Measurements from ENCODE around the gene FRS3.
A peak's percentile ranks its signal among the peaks of the same experiment; 100 is the strongest.
"Not testable (repeated sequence)": the region's sequence is repeated elsewhere in the genome, so short reads cannot be mapped to it uniquely, and the experiment has no call there.

Gene FRS3, protein sequence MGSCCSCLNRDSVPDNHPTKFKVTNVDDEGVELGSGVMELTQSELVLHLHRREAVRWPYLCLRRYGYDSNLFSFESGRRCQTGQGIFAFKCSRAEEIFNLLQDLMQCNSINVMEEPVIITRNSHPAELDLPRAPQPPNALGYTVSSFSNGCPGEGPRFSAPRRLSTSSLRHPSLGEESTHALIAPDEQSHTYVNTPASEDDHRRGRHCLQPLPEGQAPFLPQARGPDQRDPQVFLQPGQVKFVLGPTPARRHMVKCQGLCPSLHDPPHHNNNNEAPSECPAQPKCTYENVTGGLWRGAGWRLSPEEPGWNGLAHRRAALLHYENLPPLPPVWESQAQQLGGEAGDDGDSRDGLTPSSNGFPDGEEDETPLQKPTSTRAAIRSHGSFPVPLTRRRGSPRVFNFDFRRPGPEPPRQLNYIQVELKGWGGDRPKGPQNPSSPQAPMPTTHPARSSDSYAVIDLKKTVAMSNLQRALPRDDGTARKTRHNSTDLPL

DNA sequence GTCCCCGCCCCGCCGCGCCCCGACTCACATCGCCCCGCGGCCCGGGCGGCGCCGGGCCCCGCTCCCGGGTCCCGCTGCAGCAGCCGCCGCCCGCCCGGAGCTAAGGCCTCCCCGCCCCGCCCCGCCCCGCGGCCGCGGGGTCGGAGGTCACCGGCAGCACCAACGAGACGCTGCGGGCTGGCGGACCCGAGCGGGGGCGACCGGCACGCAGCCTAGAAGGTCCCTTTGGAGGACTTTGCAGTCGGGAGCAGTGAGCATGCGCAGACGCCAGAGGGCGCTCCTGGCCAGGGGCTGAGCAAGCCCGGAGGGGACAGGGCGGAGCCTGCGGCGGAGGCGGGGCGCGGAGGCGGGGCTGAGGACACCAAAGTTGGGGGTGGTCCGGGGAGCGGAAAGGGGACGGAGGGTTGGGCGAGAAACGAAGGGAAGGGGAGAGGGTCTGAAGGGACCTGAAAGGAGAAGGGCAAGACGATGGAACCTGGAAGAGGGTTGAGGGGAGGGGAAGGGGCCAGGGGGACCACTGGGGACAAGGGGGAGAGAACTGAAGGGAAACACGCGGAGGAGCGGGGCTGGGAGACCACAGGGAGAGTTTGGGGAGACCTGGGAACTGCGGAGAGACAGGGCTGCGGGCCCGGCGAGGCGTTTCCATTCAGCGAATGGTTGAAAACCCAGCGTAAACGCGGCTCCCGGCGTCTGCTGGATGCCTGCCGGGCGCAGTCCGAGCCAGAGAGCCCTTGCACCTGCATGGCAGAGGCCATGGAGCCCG lies at the start of gene FRS3:
FRS3 (minus strand) TSS at position 113 of the 763 bp plus-strand sequence. CDS start 2,913 bp downstream, outside the sequence.
- DNase-seq (ENCODE audit: low read depth, low spot score): peak; percentile 96

DNA sequence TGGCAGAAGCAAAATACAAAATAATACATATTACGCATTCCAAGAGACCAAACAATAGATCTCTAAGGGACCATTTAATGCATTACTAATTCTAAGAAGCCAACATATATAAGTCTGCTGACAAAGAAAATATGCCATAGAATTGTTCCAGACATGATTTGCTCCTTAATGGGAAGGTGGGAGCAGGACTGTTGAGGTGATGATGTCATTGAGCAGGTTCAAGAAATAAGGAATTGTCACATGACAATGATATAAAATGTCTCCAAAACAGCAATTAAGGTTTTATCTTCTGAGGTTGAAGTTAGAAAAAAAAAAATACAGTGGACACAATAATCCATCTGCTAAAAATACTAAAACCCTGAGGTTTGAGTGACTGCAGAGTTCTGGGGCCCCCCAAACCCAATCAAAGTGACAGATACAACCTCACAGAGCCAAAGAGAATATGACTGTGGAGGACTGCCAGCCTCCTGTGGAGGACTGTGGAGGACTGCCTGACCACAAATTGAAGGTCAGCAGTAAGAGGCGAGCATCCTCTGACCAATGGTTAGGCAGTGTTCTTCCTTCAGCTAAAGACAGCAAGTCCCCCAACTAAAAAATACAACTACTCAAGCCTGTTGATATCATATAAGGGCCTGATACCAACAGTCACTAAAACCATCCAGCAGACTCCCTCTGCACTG lies 46.8 kb upstream of the FRS3 start:
- no peak for DNase-seq (ENCODE audit: low read depth, low spot score)

DNA sequence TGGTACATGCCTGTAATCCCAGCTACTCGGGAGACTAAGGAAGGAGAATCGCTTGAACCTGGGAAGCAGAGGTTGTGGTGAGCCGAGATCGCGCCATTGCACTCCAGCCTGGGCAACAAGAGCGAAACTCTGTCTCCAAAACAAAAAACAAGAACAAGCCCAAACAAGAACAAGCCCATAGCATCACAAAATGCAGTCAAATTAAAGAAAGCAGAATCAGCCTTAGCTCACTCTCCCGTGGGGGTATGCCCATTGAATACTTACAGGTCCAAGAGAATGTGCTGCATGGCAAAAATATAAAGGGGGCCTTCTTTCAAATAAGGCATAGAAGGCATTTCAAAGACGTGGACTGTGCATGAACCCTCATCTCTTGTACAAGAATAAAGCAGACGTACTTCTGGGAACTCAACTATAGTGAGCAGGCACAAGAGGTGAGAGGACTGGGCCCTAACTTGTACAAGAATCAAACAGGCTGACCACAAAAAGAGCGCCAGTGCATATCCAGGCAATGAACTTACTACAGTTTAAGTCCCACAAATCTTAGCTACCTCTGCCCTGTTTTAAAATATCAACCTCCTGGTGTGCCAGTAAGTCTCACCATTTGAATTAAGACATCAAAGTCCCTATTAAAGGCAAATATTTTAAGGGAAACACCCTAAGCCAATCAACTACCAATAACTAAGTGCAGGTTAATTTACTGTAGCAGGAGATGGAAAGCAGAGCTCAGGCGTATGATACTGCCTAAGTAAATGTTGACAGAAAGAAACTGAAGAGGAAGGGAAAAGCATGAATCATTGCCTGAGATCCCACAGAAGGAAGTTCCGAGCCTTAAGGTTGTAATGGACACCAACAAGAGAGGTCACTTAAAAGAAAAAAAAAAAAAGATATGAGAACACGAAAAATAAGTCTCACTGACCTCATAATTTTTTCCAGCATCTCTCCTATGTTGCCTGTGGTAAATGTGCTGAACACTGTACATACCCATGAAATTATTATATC lies 45.2 kb upstream of the FRS3 start:
- DNase-seq (ENCODE audit: low read depth, low spot score): no peak

DNA sequence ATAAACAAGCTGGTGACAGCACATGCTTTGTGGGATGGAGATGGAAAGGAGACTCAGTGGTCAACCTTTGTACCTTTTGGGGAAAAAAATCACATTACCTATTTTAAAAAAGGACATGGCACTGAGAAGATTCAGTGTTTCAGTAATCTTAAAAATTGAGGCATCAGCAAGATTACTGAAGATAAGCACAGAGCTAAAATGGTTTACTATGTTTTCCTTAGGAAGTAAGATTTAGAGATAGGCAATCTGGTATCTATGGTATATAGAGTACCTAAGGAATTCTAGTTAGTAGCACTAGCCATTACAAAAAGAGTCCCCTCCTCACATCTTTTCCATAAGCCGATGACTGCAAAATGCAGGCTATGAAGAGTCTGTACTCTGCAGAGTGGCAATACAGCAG lies 43.5 kb upstream of the FRS3 start:
- DNase-seq (ENCODE audit: low read depth, low spot score): no peak

DNA sequence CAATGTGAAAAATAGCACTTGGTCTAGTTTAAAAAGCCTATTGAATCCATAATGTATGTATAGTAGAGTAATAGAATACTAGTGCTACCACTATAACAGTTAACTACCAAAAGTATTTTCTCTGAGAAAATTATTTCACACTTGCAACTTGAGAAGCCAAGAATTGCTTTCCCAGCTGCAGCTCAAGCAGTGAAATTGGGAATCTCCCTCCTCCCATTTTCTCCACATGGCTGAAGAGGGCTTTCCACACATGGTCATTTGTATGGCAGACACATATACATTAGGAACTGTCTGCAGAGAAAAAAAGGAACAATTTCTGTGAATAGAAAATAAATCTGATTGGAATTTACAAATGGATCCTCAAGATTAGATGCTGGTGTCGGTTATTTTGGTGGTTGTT lies 42.3 kb upstream of the FRS3 start:
- no peak for DNase-seq (ENCODE audit: low read depth, low spot score)

DNA sequence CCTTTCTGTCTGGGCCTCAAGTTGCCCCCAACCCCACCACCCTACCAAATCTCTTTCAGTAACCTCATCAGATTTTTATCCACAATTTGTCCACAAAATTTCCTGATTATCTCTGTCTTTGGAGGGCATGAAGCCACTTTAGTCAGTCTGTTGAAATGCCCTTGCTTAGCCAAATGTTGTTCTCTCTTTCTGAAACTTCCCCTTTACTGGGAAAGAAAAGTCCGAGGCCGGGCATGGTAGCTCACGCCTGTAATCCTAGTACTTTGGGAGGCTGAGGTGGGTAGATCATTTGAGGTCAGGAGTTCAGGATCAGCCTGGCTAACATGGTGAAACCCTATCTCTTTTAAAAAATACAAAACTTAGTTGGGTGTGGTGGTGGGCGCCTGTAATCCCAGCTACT lies 41.6 kb upstream of the FRS3 start:
- DNase-seq (ENCODE audit: low read depth, low spot score): no peak

DNA sequence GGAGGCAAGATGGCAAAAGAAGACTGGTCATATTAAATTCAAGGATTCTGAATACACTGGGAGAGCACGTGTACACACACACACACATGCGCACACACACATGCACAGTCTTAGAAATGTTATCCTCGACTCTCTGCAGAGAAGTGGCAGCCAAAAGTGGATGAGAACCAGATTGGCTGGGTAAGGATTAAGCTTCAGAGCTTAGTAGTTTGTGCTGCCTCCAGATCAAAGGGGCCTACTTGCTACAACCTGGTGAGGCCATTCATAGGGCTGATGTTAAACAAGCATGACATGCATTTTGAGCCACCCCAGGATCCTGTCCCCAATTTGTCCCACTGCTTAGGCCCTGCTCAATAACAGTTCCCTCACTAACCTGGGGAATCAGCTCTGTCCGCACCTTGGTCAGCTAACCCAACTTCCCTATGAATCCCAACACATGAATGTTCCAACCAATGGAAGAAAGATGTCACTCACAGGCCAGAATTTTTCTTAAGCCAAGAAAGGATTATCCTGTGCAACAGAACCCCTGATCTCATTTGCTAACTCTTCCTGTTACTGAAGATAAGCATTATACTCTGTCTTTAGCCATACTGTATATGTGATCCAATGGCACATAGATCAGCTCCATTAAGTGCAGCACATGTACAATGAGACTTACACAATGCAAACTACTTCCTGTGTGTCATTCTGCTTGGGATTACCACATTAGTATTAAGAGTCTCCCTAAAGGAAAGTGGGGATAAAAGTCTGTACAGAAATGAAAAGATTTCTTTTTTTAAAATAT lies 38.8 kb upstream of the FRS3 start:
- DNase-seq (ENCODE audit: low read depth, low spot score): no peak

DNA sequence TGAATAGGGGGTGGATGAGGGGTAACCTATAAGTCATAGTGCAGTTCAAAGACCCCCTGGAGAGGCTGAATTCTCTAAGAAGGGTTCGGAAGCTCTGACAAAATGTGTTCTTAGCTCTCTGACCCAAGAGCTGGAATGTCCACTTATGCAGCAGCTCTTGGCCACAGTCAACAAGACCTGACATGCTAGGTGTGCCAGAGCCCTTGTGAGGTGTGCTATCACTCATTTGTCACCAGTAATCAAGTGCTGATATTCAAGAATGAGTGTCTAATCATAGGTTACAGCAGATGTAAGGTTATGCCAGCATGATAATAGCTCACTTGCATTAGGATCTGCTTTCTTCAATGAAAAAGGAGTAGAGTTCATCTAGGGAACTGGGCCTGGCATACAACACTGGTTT lies 35.9 kb upstream of the FRS3 start:
- no peak for DNase-seq (ENCODE audit: low read depth, low spot score)

DNA sequence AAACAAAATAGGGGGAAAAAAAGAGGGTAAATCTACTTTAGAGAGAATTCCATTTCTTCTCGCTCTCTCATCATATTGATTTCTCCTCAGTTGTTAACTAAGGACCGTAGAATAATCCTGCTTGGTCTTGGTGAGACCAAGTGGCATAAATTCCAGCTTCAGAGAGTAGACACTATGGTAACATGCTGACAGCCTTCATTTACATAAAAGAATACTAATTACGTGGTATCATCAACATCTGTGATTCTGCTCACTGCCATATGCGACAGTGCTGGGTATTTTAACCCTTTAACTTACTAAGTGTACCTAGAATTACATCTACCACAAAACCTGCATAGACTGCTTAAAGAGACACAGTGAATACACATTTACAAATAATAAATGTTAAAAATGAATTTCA lies 34.9 kb upstream of the FRS3 start:
- DNase-seq (ENCODE audit: low read depth, low spot score): no peak

DNA sequence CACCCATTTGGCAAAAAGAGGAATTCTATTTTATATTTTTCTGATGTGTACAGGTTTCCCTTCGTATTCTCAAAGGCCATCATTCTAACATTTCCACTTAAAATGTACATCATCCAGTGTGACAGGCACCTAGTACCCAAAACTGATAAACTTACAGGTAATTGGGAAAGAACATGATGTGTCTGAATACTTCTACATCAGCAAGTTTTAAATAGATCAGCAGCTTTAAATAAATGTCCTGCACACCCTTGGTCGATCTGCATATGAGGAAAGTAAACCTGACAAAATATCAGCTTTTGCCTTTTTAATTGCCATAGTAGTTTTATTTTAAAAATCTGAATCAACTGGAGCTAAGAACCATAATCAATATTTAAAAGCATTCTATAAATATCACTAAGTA lies 34.3 kb upstream of the FRS3 start:
- DNase-seq (ENCODE audit: low read depth, low spot score): no peak

DNA sequence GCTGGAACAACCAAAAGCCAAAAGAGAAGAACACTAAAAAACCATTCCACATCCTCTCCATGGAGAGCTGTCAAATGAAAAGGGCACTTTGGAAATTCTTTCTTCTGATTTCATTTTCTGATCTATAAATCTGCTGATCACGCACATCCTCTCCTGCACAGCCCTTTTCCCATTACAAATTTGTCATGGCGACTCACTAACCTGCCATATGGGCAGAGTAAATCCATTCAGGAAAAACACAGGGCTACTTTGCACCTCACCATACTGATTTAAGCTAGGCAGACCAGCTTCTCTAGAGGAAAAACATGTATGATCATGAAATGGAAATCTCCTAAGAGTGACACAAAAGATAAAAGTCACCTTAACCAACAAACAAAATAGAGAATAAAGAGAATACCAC lies 33.8 kb upstream of the FRS3 start:
- no peak for DNase-seq (ENCODE audit: low read depth, low spot score)

DNA sequence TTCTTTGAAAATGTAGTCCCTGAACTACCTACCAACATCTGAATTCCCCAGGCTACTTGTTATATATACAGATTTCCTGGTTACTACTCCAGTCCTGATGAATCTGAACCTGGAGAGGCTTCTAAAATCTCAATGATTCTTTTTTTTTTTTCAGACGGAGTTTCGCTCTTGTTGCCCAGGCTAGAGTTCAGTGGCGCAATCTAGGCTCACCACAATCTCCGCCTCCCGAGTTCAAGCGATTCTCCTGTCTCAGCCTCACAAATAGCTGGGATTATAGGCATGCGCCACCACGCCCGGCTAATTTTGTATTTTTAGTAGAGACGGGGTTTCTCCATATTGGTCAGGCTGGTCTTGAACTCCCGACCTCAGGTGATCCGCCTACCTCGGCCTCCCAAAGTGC lies 32.2 kb upstream of the FRS3 start:
- not testable (repeated sequence) for DNase-seq (ENCODE audit: low read depth, low spot score)

DNA sequence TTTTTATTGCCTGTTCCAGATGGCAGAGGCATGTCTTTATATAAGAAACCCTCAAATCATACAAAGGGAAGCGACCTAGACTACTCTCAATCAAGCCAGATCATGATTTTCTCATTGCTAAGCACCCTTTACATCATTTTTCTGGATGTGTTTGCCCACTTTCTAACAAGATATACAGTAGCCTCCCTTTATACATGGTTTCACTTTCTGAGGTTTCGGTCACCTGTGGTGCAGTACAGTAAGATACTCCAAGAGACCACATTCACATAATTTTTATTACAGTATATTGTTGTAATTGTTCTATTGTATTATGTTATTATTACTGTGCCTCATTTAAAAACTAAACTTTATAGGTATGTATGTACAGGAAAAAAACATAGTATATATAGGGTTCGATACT lies 31.4 kb upstream of the FRS3 start:
- no peak for DNase-seq (ENCODE audit: low read depth, low spot score)

DNA sequence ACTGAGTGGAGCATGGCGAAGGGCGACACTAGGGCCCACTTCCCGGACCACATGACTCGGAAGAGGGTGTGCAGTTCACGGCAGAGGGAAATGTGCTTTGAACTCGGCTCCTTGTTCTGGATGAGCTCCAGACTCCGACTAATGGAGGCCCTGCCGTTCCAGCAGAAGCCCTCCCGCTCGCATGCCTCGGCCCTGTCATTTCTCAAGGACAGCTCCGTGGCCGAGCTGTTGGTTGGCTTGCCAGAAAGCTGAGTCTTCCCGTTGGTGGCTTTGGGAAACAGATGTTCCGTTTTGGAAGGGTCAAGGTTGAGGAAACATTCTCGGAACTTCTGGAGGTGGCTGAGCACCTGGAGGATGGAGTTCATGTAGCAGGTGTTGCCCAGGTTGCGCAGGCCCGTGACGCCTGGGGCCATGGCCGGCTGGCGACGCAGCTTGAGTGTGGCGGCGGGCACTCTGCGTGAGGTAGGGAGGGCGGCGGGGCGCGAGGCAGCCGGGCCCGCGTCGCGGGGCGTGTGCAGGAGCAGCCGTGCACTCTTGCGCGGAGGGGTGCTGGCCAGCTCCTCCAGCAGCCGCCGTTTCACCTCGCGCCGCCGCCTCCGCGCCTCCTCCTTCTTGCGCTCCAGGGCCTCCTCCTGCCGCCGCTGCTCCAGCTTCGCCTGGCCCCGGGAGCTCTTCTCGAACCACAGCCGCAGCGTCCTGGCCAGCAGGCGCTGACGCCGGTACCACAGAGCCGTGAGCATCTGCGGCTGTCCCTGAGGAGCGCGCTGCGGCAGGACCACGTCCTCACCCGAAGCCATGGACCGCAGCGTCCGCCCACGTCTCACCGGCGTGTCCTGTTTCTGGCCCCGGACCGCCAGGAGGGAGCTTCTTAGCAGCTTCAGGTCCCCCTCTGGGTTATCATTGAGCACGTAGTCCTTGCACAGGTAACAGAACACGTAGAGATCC lies 26.4 kb upstream of the FRS3 start:
- DNase-seq (ENCODE audit: low read depth, low spot score): peak; percentile 63

DNA sequence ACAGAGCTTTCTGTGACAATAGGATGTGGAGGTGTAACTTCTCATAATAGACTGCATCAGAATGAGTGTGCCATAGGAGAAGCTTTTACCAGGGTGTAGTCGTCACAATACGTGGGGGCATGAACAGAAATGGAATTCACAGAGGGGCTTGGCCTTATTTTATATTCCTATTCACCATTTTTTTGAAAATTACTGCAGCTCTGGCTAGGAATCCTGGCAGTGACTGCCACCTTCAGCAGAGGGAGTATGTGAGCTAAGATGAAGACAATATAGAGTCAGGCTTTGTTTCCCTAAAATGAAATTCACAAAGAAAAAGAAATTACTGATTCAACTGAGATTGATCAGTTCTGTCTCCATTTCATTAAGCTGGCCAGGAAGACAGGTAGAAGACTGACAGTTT lies 21.7 kb upstream of the FRS3 start:
- no peak for DNase-seq (ENCODE audit: low read depth, low spot score)

DNA sequence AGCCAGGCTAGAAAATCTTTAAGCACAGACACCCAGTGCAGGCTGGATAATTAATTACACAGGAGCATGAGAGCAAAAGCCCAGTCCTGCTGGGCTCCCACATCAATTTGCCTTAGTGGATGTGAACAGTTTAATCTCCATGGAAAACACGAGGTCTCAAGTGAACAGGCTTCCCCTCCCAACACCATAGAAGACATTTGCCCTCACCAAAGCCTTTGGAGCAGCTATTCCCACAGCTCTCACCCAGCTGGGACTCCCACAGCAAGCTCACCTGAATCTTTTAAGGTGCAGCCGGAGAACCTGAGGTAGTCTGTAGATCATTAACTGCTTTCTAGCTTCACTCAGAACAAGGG lies 19.8 kb upstream of the FRS3 start:
- DNase-seq (ENCODE audit: low read depth, low spot score): no peak

DNA sequence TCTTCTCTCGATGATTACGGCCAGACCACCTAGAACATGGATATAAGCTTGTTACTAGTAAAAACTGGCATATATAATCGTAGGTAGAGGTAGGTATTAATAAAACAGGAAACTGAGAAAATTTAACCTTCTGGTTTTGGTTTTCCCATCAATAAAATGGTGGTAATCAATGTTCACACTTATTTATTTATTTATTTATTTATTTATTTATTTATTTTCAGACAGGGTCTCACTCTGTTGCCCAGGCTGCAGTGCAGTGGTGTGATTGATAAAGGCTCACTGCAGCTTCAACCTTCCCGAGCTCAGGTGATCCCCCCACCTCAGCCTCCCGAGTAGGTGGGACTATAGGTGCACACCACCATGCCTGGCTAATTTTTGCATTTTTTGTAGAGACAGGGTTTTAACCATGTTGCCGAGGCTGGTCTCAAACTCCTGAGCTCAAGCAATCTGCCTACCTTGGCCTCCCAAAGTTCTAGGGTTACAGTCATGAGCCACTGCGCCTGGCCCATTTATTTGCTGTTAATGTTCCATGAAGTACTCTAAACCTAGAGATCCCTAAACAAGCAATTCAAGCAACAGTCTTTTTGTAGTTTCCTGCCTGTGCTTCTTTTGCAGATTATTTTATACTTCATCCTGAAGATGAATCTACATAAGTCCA lies 19.3 kb upstream of the FRS3 start:
- DNase-seq (ENCODE audit: low read depth, low spot score): no peak

DNA sequence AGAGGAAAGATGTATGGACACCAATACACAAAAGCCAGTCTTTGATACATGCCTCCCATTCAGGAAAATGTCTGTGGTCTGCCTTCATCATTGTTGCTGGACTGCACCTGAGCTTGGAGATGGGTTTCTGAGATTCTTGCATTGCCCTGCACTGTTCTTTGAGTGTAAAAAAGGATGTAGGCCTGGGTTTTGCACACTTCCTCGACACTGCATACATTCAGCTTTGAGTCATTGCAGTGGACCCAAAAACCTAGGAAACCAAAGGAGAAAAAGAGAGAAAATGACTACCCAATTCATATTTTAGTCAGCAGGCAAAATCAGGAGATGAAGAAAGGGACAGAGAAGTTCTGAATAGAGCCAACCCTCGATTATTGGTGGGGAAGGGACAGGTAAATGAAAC lies 16.8 kb upstream of the FRS3 start:
- no peak for DNase-seq (ENCODE audit: low read depth, low spot score)

DNA sequence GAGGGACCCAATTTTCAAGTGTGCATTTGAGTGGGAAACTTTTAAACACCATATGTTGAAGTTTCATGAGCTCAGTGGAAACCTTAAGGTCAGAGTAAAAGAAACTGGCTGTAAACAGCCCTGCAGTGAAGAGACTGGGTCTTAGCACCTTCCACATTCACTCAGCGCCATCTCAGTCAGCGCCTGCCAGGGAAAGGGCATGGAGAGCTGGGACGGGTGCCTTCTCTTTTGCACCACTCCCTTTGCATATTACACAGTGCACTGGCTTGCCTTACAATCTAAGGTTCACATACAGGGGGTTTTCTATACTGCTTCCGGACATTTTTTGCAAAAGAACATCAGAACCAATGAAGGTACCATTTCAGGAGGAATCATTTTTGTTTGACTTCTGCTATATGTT lies 12.3 kb upstream of the FRS3 start:
- DNase-seq (ENCODE audit: low read depth, low spot score): no peak

All from ELF-1 (cell line).